BLaER1 treated with 17β-estradiol and CSF1 and Interleukin-3, amounts not matched to agents 10 nM and 100 nM (cell line): ENCODE data around the gene FAM13A.

Experiments used
- H3K27ac ChIP-seq, 11 experiments: shearing (Covaris generic); formaldehyde crosslinking; 2 replicates each; pipeline ENCODE4 v1.8.1; 2022
- H3K27me3 ChIP-seq, 11 experiments: shearing (Covaris generic); formaldehyde crosslinking; 2 replicates each; pipeline ENCODE4 v1.8.1; 2022
- H3K36me3 ChIP-seq, 11 experiments: shearing (Covaris generic); formaldehyde crosslinking; 2 replicates each; pipeline ENCODE4 v1.8.1; 2022
- H3K4me1 ChIP-seq, 10 experiments: shearing (Covaris generic); formaldehyde crosslinking; 2 replicates each; pipeline ENCODE4 v1.8.1; 2022
- H3K4me2 ChIP-seq, 11 experiments: shearing (Covaris generic); formaldehyde crosslinking; 2 replicates each; pipeline ENCODE4 v1.8.1; 2022
- H3K4me3 ChIP-seq, 10 experiments: shearing (Covaris generic); formaldehyde crosslinking; 2 replicates each; pipeline ENCODE4 v1.8.1; 2022
- H3K9ac ChIP-seq, 11 experiments: shearing (Covaris generic); formaldehyde crosslinking; 2 replicates each; pipeline ENCODE4 v1.8.1; 2022
- H3K9me3 ChIP-seq, 11 experiments: shearing (Covaris generic); formaldehyde crosslinking; replicated peaks in 1 of 11; 2 replicates each; pipeline ENCODE4 v1.8.1; 2022
- H4K20me1 ChIP-seq, 11 experiments: shearing (Covaris generic); formaldehyde crosslinking; 2 replicates each; pipeline ENCODE4 v1.8.1; 2022
- Cebpa-rat ChIP-seq, 11 experiments: shearing (Covaris generic); IDR thresholded peaks; 2 replicates each; pipeline ENCODE4 v1.8.1; 2022

FAM13A gene

GRCh38 chr4:88823058-88823919 is 233.7 kb downstream of the FAM13A start:
- Histone ChIP-seq H3K27ac (peak overlapping the region; percentile 10 to 94 (median 64); a peak in 20 of 22 replicates), H3K4me1 (peaks cover 10 to 56% (median 19%) of the 10 kb centered on the region in 10 experiments; a peak in 19 of 20 replicates), H4K20me1 (peaks cover 0 to 21% (median 0%) of the 10 kb centered on the region in 11 experiments; a peak in 3 of 22 replicates), H3K4me2 (peak overlapping the region; percentile 60 to 91 (median 76)), H3K36me3 (no peaks in the 10 kb centered on the region), H3K27me3 (no peaks in the 10 kb centered on the region), H3K9ac (peak overlapping the region; percentile 35 to 87 (median 62); a peak in 20 of 22 replicates), H3K9me3 (no peaks in the 10 kb centered on the region), H3K4me3 (peak overlapping the region; percentile 46 to 72 (median 54))
- no peak for TF ChIP-seq Cebpa-rat (IDR thresholded peaks at IDR 0.05)

- Histone ChIP-seq H3K4me2 (peak overlapping the region in 10 of 11 experiments; percentile 60 to 91 (median 77); a peak in 14 of 22 replicates), H3K9ac (peak overlapping the region in 5 of 11 experiments; percentile 16 to 87 (median 78); a peak in 9 of 22 replicates)
Measured at GRCh38 chr4:88822034-88822789, 234.8 kb downstream of the FAM13A start.

GRCh38 chr4:88821522-88821921 is 235.5 kb downstream of the FAM13A start:
- peak overlapping the region in 5 of 10 experiments; percentile 53 to 72 (median 66); a peak in 9 of 20 replicates for H3K4me3 ChIP-seq
- no peak for TF ChIP-seq Cebpa-rat (IDR thresholded peaks at IDR 0.05)
- H3K27me3 ChIP-seq, result no peaks in the 10 kb centered on the region
- H3K36me3 ChIP-seq, result peaks cover 0 to 7% (median 0%) of the 10 kb centered on the region in 11 experiments; a peak in 1 of 22 replicates
- H3K27ac ChIP-seq, result peak overlapping the region in 3 of 11 experiments; percentile 78 to 94 (median 78); a peak in 4 of 22 replicates
- peaks cover 0 to 39% (median 0%) of the 10 kb centered on the region in 11 experiments; a peak in 3 of 22 replicates for H4K20me1 ChIP-seq
- peak overlapping the region in 4 of 11 experiments; percentile 79 to 91 (median 88); a peak in 9 of 22 replicates for H3K4me2 ChIP-seq
- H3K9me3 ChIP-seq, result no peaks in the 10 kb centered on the region
- peak overlapping the region in 4 of 11 experiments; percentile 17 to 87 (median 82); a peak in 7 of 22 replicates for H3K9ac ChIP-seq
- peaks cover 7 to 63% (median 19%) of the 10 kb centered on the region in 10 experiments; a peak in 19 of 20 replicates for H3K4me1 ChIP-seq

More at GRCh38 chr4:88822034-88822789, 234.8 kb downstream of the FAM13A start:
- Histone ChIP-seq H3K4me1 (peaks cover 10 to 63% (median 19%) of the 10 kb centered on the region in 10 experiments; a peak in 19 of 20 replicates), H3K9me3 (no peaks in the 10 kb centered on the region), H3K27ac (peak overlapping the region in 4 of 11 experiments; percentile 32 to 94 (median 78); a peak in 5 of 22 replicates), H3K4me3 (peak overlapping the region in 5 of 10 experiments; percentile 53 to 72 (median 66); a peak in 11 of 20 replicates), H3K36me3 (peaks cover 0 to 7% (median 0%) of the 10 kb centered on the region in 11 experiments; a peak in 1 of 22 replicates), H3K27me3 (no peaks in the 10 kb centered on the region), H4K20me1 (peaks cover 0 to 32% (median 0%) of the 10 kb centered on the region in 11 experiments; a peak in 3 of 22 replicates)
- no peak for TF ChIP-seq Cebpa-rat (IDR thresholded peaks at IDR 0.05)

- Histone ChIP-seq H3K9ac (peak overlapping the region in 4 of 11 experiments; percentile 23 to 87 (median 82); a peak in 6 of 22 replicates), H3K36me3 (peaks cover 0 to 7% (median 0%) of the 10 kb centered on the region in 11 experiments; a peak in 1 of 22 replicates), H3K9me3 (no peaks in the 10 kb centered on the region), H3K27me3 (no peaks in the 10 kb centered on the region), H4K20me1 (peaks cover 0 to 46% (median 0%) of the 10 kb centered on the region in 11 experiments; a peak in 3 of 22 replicates), H3K4me2 (peak overlapping the region in 5 of 11 experiments; percentile 45 to 91 (median 85); a peak in 10 of 22 replicates), H3K27ac (peak overlapping the region in 2 of 11 experiments; percentile 3 to 78; a peak in 3 of 22 replicates), H3K4me1 (peaks cover 7 to 62% (median 19%) of the 10 kb centered on the region in 10 experiments; a peak in 19 of 20 replicates), H3K4me3 (peak overlapping the region in 5 of 10 experiments; percentile 53 to 72 (median 66); a peak in 10 of 20 replicates)
- TF ChIP-seq Cebpa-rat (IDR thresholded peaks at IDR 0.05), result no peak
Measured at GRCh38 chr4:88820698-88821415, 236.1 kb downstream of the FAM13A start.

- TF ChIP-seq Cebpa-rat (IDR thresholded peaks at IDR 0.05), result no peak
- peak overlapping the region in 4 of 11 experiments; percentile 23 to 87 (median 82); a peak in 6 of 22 replicates for H3K9ac ChIP-seq
- no peaks in the 10 kb centered on the region for H3K27me3 ChIP-seq
- H4K20me1 ChIP-seq, result peaks cover 0 to 54% (median 0%) of the 10 kb centered on the region in 11 experiments; a peak in 4 of 22 replicates
- H3K4me2 ChIP-seq, result peak overlapping the region in 5 of 11 experiments; percentile 45 to 91 (median 85); a peak in 9 of 22 replicates
- H3K9me3 ChIP-seq, result no peaks in the 10 kb centered on the region
- peak overlapping the region in 2 of 11 experiments; percentile 3 to 78; a peak in 2 of 22 replicates for H3K27ac ChIP-seq
- peaks cover 0 to 7% (median 0%) of the 10 kb centered on the region in 11 experiments; a peak in 1 of 22 replicates for H3K36me3 ChIP-seq
- peak overlapping the region in 5 of 10 experiments; percentile 53 to 72 (median 66); a peak in 8 of 20 replicates for H3K4me3 ChIP-seq
- peaks cover 7 to 65% (median 19%) of the 10 kb centered on the region in 10 experiments; a peak in 19 of 20 replicates for H3K4me1 ChIP-seq
Measured at GRCh38 chr4:88819818-88820697, 236.9 kb downstream of the FAM13A start.

- peaks cover 7 to 65% (median 15%) of the 10 kb centered on the region in 10 experiments; a peak in 19 of 20 replicates for H3K4me1 ChIP-seq
Measured at GRCh38 chr4:88818631-88819470, 238.1 kb downstream of the FAM13A start.

More at GRCh38 chr4:88818631-88819470, 238.1 kb downstream of the FAM13A start:
- H3K9ac ChIP-seq, result peak overlapping the region in 2 of 11 experiments; percentile 46 to 87; a peak in 3 of 22 replicates
- H3K4me3 ChIP-seq, result peak overlapping the region in 3 of 10 experiments; percentile 10 to 72 (median 66); a peak in 5 of 20 replicates
- H3K36me3 ChIP-seq, result peaks cover 0 to 7% (median 0%) of the 10 kb centered on the region in 11 experiments; a peak in 2 of 22 replicates
- peaks cover 0 to 66% (median 0%) of the 10 kb centered on the region in 11 experiments; a peak in 6 of 22 replicates for H4K20me1 ChIP-seq
- H3K4me2 ChIP-seq, result peak overlapping the region in 4 of 11 experiments; percentile 46 to 91 (median 84); a peak in 8 of 22 replicates
- H3K27me3 ChIP-seq, result no peaks in the 10 kb centered on the region
- H3K27ac ChIP-seq, result peak overlapping the region in 1 of 11 experiments; percentile 19; a peak in 1 of 22 replicates
- H3K9me3 ChIP-seq, result no peaks in the 10 kb centered on the region
- no peak for TF ChIP-seq Cebpa-rat (IDR thresholded peaks at IDR 0.05)
